ENCODE results near the gene DHX57.
"Not testable (repeated sequence)": the region's sequence is repeated elsewhere in the genome, so short reads cannot be mapped to it uniquely, and the experiment has no call there.

The DHX57 gene

DNA sequence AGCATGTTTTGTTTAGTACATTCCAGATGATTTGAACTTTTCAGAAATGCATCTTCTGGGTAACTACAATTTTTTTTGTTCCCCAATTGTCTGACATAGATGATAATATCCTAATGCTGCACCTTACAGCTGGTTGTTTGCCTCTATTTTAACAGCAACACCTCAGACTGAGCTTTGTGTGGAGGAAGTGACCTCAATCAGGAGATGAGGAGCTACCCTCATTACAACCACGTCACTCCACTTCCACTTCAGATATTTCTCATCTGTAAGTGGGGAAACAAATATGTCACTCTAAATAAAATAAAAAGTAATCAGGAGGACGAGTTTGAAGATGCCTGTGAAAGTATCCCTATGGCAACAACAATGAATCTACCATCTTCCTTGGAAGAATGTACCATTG, 112.5 kb downstream of the DHX57 start:
- Histone ChIP-seq H3K27ac (no peak overlapping the region), H3K4me3 (no peak overlapping the region)

GRCh38 chr2:38755891-38756290, 119.8 kb downstream of the DHX57 start:
- H3K27ac ChIP-seq, H3K4me3 ChIP-seq: not testable (repeated sequence)

- H3K27ac ChIP-seq = peak overlapping the region in 7 of 21 experiments; percentile 22 to 84 (median 32)
- H3K4me3 ChIP-seq = peak overlapping the region in 2 of 7 experiments; percentile 1 to 19
These were observed 121.2 kb downstream of the DHX57 start for GRCh38 chr2:38754506-38754905.

- Histone ChIP-seq H3K27ac (peak overlapping the region in 8 of 21 experiments; percentile 3 to 84 (median 32)), H3K4me3 (peak overlapping the region in 1 of 7 experiments; percentile 1)
These were observed 121.7 kb downstream of the DHX57 start for GRCh38 chr2:38754049-38754448.

- Histone ChIP-seq H3K27ac (peak overlapping the region; percentile 34 to 99 (median 96)), H3K4me3 (peak overlapping the region; percentile 52 to 96 (median 84))
These were observed 123.9 kb downstream of the DHX57 start for GRCh38 chr2:38751596-38752410.

DNA sequence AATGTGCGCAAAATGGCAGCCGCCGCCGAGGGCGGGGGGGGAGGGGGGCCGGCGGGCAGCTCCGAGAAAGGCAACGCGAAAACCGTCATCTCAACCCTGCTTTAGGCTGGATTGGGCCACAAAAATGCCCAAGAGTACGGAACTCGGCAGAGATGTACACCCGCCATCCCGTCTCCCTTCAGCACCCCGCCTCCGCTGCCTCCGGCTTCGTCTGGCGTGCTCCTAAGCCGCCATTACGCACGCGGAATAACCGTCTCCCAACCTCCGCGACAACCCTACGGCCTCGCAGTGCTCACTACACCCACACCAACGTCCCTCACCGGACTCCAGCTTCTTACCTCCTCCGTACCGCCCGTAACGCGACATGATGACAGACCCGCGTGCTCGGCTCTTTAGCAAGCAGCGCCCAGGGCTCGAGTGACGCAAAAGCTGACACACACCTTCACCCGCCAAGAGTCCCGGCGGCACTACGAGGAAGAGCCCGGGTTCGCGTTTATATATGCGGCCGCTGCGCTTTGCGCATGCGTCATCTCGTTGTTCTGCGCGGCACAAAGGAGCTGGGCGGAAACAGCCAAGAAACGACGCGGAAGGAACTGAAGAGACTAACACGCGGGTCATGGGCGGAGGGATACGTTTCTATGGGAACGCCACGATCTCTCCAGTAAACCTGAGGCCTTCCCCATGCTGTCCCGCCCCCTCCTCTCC, 124.7 kb downstream of the DHX57 start, which contains the start of gene SRSF7:
Gene SRSF7, minus strand, starts transcription at position 471 of the 705 bp plus-strand sequence. Its CDS starts 105 bp downstream, at position 366.
- Histone ChIP-seq H3K27ac (peak within 1 kb of the TSS; percentile 53 to 99 (median 96)), H3K4me3 (peak within 1 kb of the TSS; percentile 52 to 96 (median 84))

DNA sequence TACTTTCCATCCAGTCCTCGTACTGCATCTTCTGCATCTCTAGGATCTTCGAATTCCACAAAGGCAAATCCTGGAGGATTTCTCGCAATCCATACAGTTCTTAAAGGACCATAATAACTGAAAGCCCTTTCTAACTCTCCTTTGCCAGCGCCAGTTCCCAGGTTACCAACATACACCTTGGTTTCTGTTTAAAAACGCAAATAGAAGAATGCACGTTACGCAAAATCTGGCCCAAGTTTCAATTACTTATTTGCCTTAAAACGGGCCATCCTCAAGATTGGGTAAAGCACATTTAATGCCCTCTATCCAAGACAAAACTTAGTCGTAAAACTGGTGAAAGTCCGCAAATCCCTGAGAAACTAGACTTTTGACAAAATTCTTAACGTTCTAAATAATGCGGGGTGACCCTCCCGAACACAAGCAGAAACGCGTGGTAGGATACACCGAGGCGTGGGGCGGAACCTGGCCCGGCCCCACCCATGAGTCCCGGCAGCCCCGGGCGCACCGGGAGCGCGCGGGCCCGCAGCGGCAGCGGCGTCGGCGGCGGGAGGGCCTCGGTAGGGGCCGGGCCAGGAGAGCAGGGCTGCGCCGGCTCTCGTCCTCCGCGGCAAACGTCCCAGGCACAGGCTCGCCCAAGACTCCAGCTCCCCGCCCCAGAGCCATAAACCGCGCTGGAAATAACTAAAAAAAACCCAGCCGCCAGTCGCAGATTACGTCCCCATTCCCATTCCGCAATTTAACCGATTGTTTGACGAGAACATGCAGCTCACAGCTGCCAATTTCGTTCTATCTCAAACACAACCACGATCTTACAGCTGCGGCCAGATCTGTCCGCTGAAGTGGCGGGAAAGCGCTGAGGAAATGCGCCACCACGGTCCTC, 125.5 kb downstream of the DHX57 start:
- Histone ChIP-seq H3K27ac (peak overlapping the region; percentile 53 to 99 (median 96)), H3K4me3 (peak overlapping the region; percentile 52 to 96 (median 84))

GRCh38 chr2:38748943-38749804, 126.6 kb downstream of the DHX57 start:
- peak overlapping the region; percentile 52 to 96 (median 84) for H3K4me3 ChIP-seq

GRCh38 chr2:38748391-38748790, 127.3 kb downstream of the DHX57 start:
- peak overlapping the region in 2 of 21 experiments; percentile 0 to 90 for H3K27ac ChIP-seq
- H3K4me3 ChIP-seq = peak overlapping the region in 2 of 7 experiments; percentile 70 to 84

More at GRCh38 chr2:38748943-38749804, 126.6 kb downstream of the DHX57 start:
- H3K27ac ChIP-seq = peak overlapping the region in 4 of 21 experiments; percentile 0 to 99 (median 48)

DNA sequence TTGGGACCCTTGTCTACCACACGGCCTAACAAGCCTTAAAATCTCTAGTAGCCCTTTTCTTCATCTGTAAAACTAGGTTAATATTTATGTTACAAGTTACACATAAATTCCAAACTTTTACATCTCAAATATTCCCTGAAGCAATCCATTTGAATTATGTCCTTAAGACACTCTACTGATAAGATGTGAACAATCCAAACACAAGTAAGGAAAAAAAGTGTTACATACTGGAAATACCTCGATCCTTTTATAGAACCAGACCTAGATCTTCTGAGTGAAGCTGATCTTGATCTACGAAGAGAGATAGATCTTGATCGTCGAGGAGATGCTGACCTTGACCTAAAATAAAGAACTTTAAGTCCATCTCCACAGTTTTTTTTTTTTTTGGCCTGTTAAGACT, 127.9 kb downstream of the DHX57 start:
- Histone ChIP-seq H3K27ac (peak overlapping the region in 1 of 21 experiments; percentile 14), H3K4me3 (no peak overlapping the region)

All from skin epidermis (tissue), 12 donors.